Stimulated activated CD4-positive, alpha-beta T cell treated with anti-CD3 and anti-CD28 coated beads, Interleukin-1b, Interleukin-23, amount 100 ng/mL, for 1 hour (primary cell): ENCODE data around the gene PANK3.
"Not testable (repeated sequence)": the region's sequence is repeated elsewhere in the genome, so short reads cannot be mapped to it uniquely, and the experiment has no call there.

Source experiments
- DNase-seq, 2 donors: peaks; one replicate each; pipeline ENCODE4 v3.0.0-alpha.2; 2020; ENCODE audit warnings: low read depth in 2 of 2

The PANK3 gene

GRCh38 chr5:168592014-168592368 lies 12.8 kb upstream of the PANK3 start:
- DNase-seq = no peak

GRCh38 chr5:168591302-168592013 lies 12.3 kb upstream of the PANK3 start:
- no peak for DNase-seq

GRCh38 chr5:168590666-168591065 lies 11.5 kb upstream of the PANK3 start:
- DNase-seq = no peak

GRCh38 chr5:168587987-168588386 lies 8.8 kb upstream of the PANK3 start:
- no peak for DNase-seq

- DNase-seq = no peak
These were observed 6.1 kb upstream of the PANK3 start for GRCh38 chr5:168585119-168585856.

GRCh38 chr5:168583742-168584482 lies 4.7 kb upstream of the PANK3 start:
- no peak for DNase-seq

- DNase-seq = not testable (repeated sequence)
These were observed 1.8 kb upstream of the PANK3 start for GRCh38 chr5:168580814-168581469.

- no peak for DNase-seq
These were observed 1.0 kb upstream of the PANK3 start for GRCh38 chr5:168580227-168580508.

GRCh38 chr5:168579488-168580226 lies 489 bp upstream of the PANK3 start:
- DNase-seq = peak; percentile 85 to 92

GRCh38 chr5:168578006-168578405 lies 1.2 kb downstream of the PANK3 start:
- no peak for DNase-seq

- no peak for DNase-seq
These were observed 3.5 kb downstream of the PANK3 start for GRCh38 chr5:168575391-168576372.

GRCh38 chr5:168574156-168574555 lies 5.0 kb downstream of the PANK3 start:
- DNase-seq = not testable (repeated sequence)

GRCh38 chr5:168573663-168574062 lies 5.5 kb downstream of the PANK3 start:
- DNase-seq = not testable (repeated sequence)

GRCh38 chr5:168570490-168571328 lies 8.5 kb downstream of the PANK3 start:
- no peak for DNase-seq

GRCh38 chr5:168568738-168569137 lies 10.4 kb downstream of the PANK3 start:
- no peak for DNase-seq

GRCh38 chr5:168563959-168564358 lies 15.2 kb downstream of the PANK3 start:
- no peak for DNase-seq

GRCh38 chr5:168562279-168562678 lies 16.9 kb downstream of the PANK3 start:
- DNase-seq = no peak

- no peak for DNase-seq
These were observed 21.8 kb downstream of the PANK3 start for GRCh38 chr5:168557389-168557788.

GRCh38 chr5:168553377-168554130 lies 25.6 kb downstream of the PANK3 start:
- no peak for DNase-seq
